ENCODE data around the gene STAC3.

The STAC3 gene

DNA sequence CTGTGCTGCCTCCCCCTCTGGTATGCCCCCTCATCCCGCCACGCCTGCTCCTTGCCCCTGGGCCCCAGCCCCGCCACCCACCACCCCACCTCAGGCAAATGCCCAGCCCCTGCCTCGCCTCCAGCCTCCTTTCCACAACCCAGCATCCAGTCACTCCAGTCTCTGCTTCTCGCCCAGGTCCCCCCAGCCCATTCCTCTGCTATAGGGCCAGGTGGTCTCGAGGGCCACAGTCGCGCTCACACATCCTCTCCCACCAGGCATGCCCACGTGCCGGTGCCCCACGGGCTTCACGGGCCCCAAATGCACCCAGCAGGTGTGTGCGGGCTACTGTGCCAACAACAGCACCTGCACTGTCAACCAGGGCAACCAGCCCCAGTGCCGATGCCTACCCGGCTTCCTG is 40.5 kb downstream of the STAC3 start:
- no peak for DNase-seq

DNA sequence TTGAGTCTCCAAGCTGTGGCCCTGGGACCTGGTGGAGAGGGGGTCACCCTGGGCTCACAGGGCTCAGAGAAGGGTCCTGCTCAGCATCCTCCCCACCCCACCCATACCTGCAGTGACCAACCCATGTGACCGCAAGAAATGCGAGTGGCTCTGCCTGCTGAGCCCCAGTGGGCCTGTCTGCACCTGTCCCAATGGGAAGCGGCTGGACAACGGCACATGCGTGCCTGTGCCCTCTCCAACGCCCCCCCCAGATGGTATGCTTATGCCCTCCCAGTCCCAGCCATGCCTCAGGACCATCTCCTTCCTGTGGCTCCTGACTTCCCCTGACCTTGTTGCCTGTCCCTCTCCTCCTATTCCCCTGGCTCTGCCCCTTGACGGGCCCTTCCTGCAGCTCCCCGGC is 41.1 kb downstream of the STAC3 start:
- no peak for DNase-seq

DNA sequence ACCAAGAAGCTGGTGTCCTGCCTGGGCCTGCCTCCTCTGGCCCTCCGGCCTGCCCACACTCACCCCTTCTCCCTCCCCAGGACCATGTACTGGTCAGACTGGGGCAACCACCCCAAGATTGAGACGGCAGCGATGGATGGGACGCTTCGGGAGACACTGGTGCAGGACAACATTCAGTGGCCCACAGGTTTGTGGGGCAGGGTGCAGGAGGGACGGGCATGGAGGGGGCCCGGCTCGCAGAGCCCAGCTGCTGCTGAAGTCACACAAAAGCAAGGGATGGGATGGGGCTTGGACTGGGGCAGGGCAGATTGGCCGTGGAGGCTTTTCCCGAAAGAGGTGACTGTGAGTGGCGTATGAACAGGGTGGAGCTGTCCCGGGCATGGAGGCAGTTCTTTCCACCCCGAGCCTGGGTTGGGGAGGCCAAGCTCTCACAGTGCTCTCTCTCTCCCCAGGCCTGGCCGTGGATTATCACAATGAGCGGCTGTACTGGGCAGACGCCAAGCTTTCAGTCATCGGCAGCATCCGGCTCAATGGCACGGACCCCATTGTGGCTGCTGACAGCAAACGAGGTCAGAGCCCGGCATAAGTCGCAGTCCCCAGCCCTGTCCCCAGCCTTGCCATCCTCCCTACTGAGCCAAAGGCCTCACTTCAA is 42.2 kb downstream of the STAC3 start:
- no peak for DNase-seq

DNA sequence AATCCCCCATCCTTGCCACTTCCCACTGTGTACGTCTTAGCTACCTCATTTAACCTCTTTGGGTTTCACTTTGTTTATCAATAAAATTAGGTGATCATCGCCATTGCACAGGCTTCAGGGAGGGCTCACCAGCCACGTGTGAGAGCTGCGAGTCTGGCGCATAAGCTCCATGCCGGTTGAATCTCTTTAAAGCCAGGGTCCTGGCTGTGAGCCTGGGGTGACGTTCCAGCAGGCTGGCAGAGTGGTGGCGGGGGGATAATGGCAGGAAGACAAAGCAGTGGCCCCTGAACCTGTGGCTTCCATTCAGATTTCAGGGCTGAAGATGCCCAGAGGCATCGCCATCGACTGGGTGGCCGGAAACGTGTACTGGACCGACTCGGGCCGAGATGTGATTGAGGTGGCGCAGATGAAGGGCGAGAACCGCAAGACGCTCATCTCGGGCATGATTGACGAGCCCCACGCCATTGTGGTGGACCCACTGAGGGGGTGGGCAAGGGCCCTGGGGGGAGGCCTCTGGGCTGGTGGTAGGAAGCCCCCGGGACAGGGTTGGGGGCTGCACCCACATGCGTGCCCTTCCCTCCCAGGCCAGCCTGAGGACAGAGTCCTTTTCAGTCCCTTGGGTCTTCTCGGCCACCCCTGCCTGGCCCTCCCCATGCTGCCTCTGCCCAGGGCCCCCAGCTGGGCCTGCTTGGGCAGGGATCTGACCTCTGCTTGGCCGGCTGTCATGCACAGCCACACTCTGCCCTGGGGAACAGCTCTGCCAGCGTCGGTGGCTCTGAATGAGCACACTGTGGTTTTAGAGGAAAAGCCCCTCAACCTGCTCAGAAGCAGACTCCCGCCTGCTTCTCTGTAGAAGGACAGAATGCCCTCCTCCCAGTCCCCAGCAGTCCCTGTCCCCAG is 43.0 kb downstream of the STAC3 start:
- no peak for DNase-seq

DNA sequence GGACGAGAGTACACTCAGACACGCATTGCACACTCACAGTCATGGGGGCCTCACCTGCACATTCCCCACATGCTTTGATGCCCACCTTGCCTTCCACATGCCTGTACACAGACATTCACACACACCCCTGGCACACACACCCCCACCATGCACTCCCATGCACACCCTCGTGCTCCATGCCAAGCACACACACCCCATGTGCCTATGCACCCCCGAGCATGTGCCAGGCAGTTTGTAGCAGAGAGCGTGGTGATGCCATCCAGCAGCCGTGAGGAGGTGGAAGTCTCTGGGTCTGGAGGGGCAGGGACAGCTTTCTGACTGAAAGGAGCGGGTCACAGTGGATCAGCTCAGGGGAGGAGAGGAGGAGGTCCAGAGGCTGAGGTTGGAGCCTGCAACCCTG is 45.1 kb downstream of the STAC3 start:
- no peak for DNase-seq

DNA sequence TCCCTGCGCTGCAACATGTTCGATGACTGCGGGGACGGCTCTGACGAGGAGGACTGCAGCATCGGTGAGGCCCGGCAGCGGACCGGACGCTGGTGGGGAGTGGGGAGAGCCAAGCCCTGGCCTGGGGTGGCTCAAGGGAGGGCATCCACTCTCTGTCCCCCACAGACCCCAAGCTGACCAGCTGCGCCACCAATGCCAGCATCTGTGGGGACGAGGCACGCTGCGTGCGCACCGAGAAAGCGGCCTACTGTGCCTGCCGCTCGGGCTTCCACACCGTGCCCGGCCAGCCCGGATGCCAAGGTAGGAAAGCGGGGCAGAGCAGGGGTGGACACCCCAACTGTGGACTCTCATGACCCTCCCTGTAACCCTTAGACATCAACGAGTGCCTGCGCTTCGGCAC is 45.8 kb downstream of the STAC3 start:
- DNase-seq = no peak

DNA sequence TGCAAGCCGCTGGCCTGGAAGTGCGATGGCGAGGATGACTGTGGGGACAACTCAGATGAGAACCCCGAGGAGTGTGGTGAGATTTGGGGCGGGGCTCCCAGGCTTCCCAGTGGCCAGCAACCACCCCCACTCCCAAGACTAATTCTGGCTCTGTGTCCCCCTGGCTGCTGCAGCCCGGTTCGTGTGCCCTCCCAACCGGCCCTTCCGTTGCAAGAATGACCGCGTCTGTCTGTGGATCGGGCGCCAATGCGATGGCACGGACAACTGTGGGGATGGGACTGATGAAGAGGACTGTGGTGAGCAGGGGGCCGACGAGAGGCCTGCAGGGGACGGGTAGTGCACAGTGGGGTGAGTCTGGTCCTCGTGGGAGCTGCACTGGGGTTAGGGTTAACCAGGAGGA is 46.5 kb downstream of the STAC3 start:
- DNase-seq = no peak

DNA sequence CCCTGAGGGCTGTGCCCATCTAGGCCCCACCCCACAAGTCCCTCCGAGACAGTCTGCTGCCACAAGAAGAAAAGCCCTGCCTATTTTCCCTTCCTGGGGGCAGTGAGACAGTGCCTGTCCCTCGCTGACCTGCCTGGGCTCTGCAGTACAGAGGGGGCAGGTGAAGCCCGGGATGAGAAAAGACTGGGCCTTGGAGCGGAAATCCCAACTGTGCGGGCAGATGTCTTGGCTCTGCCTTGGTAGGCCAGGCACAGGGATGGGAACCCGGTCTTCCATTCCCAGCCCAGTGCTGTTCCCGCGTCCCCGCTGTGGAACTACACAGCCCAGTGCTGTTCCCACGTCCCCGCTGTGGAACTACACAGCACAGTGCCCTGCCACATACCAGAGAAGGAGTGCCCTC is 47.2 kb downstream of the STAC3 start:
- no peak for DNase-seq

DNA sequence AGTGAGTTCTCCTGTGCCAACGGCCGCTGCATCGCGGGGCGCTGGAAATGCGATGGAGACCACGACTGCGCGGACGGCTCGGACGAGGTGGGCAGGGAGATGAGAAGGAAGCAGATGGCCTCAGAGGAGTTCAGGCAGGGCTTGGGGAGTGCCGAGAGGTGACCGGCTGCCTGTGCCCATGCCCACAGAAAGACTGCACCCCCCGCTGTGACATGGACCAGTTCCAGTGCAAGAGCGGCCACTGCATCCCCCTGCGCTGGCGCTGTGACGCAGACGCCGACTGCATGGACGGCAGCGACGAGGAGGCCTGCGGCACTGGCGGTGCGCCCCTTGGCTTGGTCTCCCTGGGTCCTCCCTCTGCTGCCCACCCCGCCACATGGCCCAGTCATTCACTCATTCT is 47.8 kb downstream of the STAC3 start:
- DNase-seq = no peak

DNA sequence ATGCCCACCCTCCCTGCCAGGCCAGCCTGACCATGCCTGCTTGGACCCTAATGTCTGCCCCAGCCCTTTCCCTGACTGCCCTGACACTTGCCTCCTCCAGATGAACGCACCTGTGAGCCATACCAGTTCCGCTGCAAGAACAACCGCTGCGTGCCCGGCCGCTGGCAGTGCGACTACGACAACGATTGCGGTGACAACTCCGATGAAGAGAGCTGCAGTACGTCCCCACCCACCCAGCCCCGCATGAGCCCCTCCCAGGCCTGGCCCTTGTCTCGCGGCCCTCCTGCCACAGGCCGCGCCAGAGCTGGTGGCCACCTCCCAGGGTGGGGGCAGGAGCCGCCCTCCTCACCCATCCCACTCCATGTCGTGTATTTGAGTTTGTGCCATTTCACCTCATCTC is 48.7 kb downstream of the STAC3 start:
- no peak for DNase-seq

DNA sequence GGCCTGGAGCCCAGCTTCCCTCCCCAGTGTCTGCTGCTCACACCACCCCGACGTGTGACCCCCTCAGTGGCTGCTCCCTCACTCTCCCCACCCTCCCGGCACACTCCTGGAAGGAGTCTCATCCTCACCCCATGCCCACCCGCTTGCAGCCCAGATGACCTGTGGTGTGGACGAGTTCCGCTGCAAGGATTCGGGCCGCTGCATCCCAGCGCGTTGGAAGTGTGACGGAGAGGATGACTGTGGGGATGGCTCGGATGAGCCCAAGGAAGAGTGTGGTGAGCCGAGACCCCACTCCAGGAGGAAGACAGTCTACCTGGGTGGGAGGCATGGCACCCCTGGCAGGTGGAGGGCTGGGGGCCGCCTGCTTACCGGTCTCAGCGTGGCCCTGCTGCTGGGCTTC is 49.4 kb downstream of the STAC3 start:
- DNase-seq = no peak

DNA sequence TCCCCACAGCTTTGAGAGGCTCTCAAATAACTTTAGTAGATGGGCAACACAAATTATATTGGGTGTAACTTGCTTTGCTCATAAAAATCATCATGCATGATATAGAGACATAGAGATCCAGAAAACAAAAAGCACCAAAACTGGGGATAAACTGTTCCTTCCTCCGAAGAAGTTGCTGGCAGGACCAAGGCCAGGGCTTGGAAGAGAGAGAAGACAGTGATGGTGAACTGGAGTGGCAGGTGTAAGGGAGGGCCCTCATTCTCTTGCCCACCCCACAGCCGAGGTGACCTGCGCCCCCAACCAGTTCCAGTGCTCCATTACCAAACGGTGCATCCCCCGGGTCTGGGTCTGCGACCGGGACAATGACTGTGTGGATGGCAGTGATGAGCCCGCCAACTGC is 49.8 kb downstream of the STAC3 start:
- no peak for DNase-seq

DNA sequence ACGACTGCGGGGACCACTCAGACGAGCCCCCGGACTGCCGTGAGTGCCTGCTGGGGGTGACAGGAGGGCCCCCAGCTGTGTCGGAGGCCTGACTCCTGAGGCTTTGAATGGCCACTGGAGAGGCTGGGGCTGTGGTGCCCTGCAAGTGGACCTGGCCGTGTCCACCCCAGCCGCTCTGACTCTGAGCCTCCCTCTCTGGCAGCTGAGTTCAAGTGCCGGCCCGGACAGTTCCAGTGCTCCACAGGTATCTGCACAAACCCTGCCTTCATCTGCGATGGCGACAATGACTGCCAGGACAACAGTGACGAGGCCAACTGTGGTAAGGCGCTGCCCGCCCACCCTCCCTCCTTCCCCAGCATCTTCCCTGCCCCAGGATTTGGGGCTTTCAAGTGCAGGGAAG is 50.5 kb downstream of the STAC3 start:
- no peak for DNase-seq

DNA sequence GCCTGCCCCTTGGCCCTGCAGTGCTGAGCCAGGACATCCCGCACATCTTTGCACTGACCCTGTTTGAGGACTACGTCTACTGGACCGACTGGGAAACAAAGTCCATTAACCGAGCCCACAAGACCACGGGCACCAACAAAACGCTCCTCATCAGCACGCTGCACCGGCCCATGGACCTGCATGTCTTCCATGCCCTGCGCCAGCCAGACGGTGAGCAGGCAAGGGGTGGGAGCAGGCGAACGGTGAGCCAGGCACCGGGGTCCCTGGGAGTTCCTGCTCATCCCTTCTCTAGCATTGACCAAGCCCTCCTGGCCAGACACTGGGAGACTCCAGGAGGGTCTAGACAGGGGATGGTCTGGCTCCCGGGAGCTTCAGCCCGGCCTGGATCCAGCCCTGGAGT is 51.8 kb downstream of the STAC3 start:
- no peak for DNase-seq

DNA sequence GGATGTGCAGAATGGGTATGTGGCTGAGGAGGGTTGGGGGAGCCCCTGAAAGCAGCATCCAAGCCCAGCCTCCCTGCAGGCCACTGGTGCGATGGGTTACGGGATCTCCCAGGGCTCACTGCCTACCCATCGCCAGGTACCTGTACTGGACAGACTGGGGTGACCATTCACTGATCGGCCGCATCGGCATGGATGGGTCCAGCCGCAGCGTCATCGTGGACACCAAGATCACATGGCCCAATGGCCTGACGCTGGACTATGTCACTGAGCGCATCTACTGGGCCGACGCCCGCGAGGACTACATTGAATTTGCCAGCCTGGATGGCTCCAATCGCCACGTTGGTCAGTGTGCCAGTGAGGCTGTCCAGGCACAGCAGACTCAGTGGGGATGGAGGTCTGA is 52.7 kb downstream of the STAC3 start:
- DNase-seq = no peak

DNA sequence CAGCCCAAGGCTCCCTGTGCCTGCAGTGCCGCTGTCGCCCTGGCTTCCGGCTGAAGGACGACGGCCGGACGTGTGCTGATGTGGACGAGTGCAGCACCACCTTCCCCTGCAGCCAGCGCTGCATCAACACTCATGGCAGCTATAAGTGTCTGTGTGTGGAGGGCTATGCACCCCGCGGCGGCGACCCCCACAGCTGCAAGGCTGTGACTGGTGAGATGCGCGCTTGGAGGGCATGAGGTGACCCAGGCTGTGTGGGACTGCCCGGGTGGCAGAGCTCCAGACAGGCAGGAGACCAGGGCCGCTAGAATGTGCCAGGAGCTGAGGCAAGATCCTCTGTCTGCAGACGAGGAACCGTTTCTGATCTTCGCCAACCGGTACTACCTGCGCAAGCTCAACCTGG is 54.0 kb downstream of the STAC3 start:
- no peak for DNase-seq

DNA sequence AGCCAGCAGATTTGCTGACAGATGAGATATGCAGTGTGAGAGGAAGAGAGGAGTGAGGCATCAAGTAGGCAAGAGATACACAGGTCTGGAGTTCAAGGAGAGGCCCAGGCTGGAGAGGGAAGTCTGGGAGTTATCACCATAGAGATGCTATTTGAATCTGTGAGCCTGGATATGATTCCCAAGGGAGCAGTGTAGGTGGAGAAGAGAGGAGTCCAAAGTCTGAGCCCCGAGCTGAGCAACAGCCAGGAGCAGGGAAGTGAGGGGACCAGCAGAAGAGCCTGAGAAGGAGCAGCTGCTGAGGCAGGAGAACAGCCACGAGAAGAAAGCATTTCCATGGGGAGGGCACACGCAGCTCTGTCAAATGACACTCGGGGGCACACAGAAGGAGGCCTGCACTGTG is 54.5 kb downstream of the STAC3 start:
- no peak for DNase-seq

DNA sequence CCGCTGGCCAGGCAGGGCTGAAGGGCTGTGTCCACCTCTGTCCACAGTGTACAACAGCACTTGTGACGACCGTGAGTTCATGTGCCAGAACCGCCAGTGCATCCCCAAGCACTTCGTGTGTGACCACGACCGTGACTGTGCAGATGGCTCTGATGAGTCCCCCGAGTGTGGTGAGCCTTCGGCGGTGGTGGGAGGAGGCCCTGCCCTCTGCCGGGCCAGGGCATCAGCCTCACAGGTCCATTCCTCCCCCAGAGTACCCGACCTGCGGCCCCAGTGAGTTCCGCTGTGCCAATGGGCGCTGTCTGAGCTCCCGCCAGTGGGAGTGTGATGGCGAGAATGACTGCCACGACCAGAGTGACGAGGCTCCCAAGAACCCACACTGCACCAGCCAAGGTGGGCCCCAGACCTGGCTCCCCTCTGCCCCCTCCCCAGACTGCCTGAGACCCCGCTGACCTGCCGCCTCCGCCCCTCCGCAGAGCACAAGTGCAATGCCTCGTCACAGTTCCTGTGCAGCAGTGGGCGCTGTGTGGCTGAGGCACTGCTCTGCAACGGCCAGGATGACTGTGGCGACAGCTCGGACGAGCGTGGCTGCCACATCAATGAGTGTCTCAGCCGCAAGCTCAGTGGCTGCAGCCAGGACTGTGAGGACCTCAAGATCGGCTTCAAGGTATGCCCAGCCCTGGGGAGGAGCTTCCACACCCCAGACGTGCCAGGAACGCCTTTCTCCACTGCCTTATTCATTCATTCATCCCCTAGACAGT is 55.2 kb downstream of the STAC3 start:
- no peak for DNase-seq

DNA sequence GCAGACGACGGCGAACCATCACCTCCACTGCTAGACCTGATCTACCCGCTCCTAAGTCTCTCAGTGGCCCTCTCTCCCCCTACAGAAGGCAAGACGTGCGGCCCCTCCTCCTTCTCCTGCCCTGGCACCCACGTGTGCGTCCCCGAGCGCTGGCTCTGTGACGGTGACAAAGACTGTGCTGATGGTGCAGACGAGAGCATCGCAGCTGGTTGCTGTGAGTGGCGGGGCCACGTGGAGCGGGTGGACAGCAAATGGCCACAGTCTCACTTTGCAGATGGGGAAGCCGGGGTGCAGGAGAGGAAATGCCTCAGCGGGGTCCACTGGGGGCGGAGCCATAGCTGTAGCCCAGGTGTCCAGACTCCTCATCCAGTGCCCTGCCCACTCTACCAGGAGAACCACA is 55.8 kb downstream of the STAC3 start:
- no peak for DNase-seq

DNA sequence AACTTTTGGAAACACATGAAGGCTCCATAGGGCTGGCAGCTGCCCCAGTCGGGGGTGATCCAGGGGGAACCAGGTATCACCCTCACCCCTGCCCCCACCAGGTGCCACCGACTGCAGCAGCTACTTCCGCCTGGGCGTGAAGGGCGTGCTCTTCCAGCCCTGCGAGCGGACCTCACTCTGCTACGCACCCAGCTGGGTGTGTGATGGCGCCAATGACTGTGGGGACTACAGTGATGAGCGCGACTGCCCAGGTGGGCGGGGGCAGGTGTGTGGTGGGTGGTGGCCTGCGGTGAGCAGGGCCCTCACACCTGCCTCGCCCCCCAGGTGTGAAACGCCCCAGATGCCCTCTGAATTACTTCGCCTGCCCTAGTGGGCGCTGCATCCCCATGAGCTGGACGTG is 56.7 kb downstream of the STAC3 start:
- DNase-seq = no peak

DNA sequence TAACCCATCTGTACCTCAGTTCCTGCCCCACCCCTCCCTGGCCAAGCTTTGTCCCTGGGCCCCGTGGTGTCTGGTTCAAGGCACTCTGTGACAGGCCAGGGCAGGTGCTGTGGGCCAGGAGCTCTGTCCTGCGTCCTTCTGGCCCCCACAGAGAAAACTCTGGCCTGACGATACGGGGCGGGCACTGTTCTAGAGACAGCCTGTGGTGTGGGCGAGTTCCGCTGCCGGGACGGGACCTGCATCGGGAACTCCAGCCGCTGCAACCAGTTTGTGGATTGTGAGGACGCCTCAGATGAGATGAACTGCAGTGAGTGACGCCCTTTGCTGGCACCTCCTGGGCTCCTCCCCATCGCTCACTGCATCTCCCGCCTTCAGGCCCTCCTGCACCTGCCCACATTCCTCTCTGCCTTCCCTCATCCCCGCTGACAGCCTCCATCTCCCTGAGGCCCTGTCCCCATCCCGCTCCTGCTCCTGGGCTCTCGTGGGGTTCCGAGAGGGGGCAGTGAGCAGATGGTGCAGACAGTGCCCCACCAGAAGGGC is 57.2 kb downstream of the STAC3 start:
- DNase-seq = no peak

All from activated CD8-positive, alpha-beta memory T cell treated with anti-CD3 and anti-CD28 coated beads, Interleukin-2, amount 50 U/mL, for 4 hours (primary cell).